Thyroid gland (tissue), 4 donors: ENCODE measurements around the gene PLPPR5. TPM values are rescaled to one million over a fixed set of nuclear protein-coding genes. Genes with fewer than 3 reads are reported as not detected.

Source experiments
- DNase-seq, 2 donors: peaks; one replicate each; pipeline ENCODE4 v3.0.0-alpha.2; 2019
- H3K27ac ChIP-seq, 3 donors: fragments of 200-600 bp; sonication (generic); 1 replicate in 2 of 3; 2 replicates in 1 of 3; pipeline ENCODE4 v1.5.1; 2016 to 2019; ENCODE audit warnings: mild to moderate bottlenecking in 1 of 3, moderate library complexity in 1 of 3
- H3K27me3 ChIP-seq: fragments of 200-600 bp; sonication (generic); one replicate; pipeline ENCODE4 v1.5.1; 2019
- H3K36me3 ChIP-seq, 2 donors: fragments of 200-600 bp; sonication (generic); one replicate each; pipeline ENCODE4 v1.5.1; 2016 to 2019
- H3K4me1 ChIP-seq, 2 donors: fragments of 200-600 bp; sonication (generic); one replicate each; pipeline ENCODE4 v1.5.1; 2017 to 2019
- H3K4me3 ChIP-seq, 3 donors: fragments of 200-600 bp; sonication (generic); replicated peaks in 1 of 3; 1 replicate in 2 of 3; 2 replicates in 1 of 3; pipeline ENCODE4 v1.5.1; 2016; ENCODE audit warnings: mild to moderate bottlenecking in 1 of 3
- H3K9me3 ChIP-seq: fragments of 200-600 bp; sonication (generic); one replicate; pipeline ENCODE4 v1.5.1; 2017
- CTCF ChIP-seq, 6 experiments: fragments of 200-600 bp in 3 of 6; fragments of 450-650 bp in 3 of 6; sonication (generic) in 3 of 6; IDR thresholded peaks; one replicate each; pipeline ENCODE4 v1.5.1; 2016 to 2019; ENCODE audit warnings: antibody characterized with exemption in 6 of 6, mild to moderate bottlenecking in 2 of 6, inconsistent platforms in 1 of 6, moderate library complexity in 1 of 6
- POLR2A ChIP-seq, 2 donors: fragments of 450-650 bp; IDR thresholded peaks; one replicate each; pipeline ENCODE4 v1.6.1; 2017; ENCODE audit warnings: antibody characterized with exemption in 2 of 2, mild to moderate bottlenecking in 2 of 2, moderate library complexity in 1 of 2
- WGBS, 2 donors: methylation state at CpG; one replicate each; pipeline ENCODE4 v1.1.5; 2017; 5-methylcytosine and 5-hydroxymethylcytosine counted together
- intact Hi-C: fragments of 100-400 bp; cut with DNase I; formaldehyde crosslinking; loops from one replicate; pipeline ENCODE4 v1.15.1; 2023
- small RNA-seq: library from RNA; depleted of rRNA; stranded (forward); fragments of <200 nt; gene quantifications from one replicate; pipeline ENCODE3, GENCODE V24; 2016
- total RNA-seq, 4 donors: library from RNA; depleted of rRNA; stranded (reverse); fragments of >200 nt; gene quantifications; one replicate each; pipeline ENCODE4 v1.2.3, GENCODE V29; 2016

PLPPR5 gene
- total RNA-seq, 4 donors from 2014 or later = not detected

- Histone ChIP-seq H3K4me3 (no peak overlapping the region), H3K36me3 (no peaks in the 10 kb centered on the region), H3K4me1 (no peaks in the 10 kb centered on the region), H3K27me3 (no peaks in the 10 kb centered on the region), H3K27ac (no peak overlapping the region), H3K9me3 (no peaks in the 10 kb centered on the region)
- intact Hi-C loops = no loop called here
- DNase-seq = no peak
- 70 to 79% methylated on average over 1 of the region's 1 CpG for WGBS, 2 donors
- TF ChIP-seq POLR2A (IDR thresholded peaks at IDR 0.05) (no peak), CTCF (IDR thresholded peaks at IDR 0.05) (no peak)
These were observed 144.3 kb downstream of the PLPPR5 start for GRCh38 chr1:98860329-98860728.

GRCh38 chr1:98854137-98854536 is 150.5 kb downstream of the PLPPR5 start:
- 38 to 44% methylated on average over 4 of the region's 4 CpGs for WGBS, 2 donors
- intact Hi-C loops = no loop called here
- TF ChIP-seq CTCF (IDR thresholded peaks at IDR 0.05) (no peak), POLR2A (IDR thresholded peaks at IDR 0.05) (no peak)
- no peak for DNase-seq
- no peaks in the 10 kb centered on the region for H3K27me3 ChIP-seq
- H3K4me1 ChIP-seq = no peaks in the 10 kb centered on the region
- no peak overlapping the region for H3K4me3 ChIP-seq
- H3K36me3 ChIP-seq = no peaks in the 10 kb centered on the region
- no peaks in the 10 kb centered on the region for H3K9me3 ChIP-seq
- H3K27ac ChIP-seq = no peak overlapping the region

- TF ChIP-seq CTCF (IDR thresholded peaks at IDR 0.05) (no peak), POLR2A (IDR thresholded peaks at IDR 0.05) (no peak)
- intact Hi-C loops = no loop called here
- Histone ChIP-seq H3K27me3 (no peaks in the 10 kb centered on the region), H3K4me3 (no peak overlapping the region), H3K36me3 (no peaks in the 10 kb centered on the region), H3K4me1 (no peaks in the 10 kb centered on the region), H3K27ac (no peak overlapping the region), H3K9me3 (no peaks in the 10 kb centered on the region)
- no peak for DNase-seq
- WGBS, 2 donors = 49 to 94% methylated on average over 1 of the region's 1 CpG
These were observed 154.6 kb downstream of the PLPPR5 start for GRCh38 chr1:98849969-98850636.

GRCh38 chr1:98842241-98842640 is 162.4 kb downstream of the PLPPR5 start:
- Histone ChIP-seq H3K27ac (no peak overlapping the region), H3K36me3 (no peaks in the 10 kb centered on the region), H3K4me3 (no peak overlapping the region), H3K9me3 (no peaks in the 10 kb centered on the region), H3K27me3 (no peaks in the 10 kb centered on the region), H3K4me1 (no peaks in the 10 kb centered on the region)
- intact Hi-C loops = no loop called here
- TF ChIP-seq CTCF (IDR thresholded peaks at IDR 0.05) (no peak), POLR2A (IDR thresholded peaks at IDR 0.05) (no peak)
- 74 to 78% methylated on average over 2 of the region's 2 CpGs for WGBS, 2 donors
- no peak for DNase-seq

Small RNA genes lying within 50 kb of the gene (small RNA-seq; reads per million reads assigned to genes)
- not detected for gene AL445433.1
